K562 (cell line): ENCODE measurements around the gene BAG2. TPM values are rescaled to one million over a fixed set of nuclear protein-coding genes. Genes with fewer than 3 reads are reported as not detected.

Source experiments
- ARID4B ChIP-seq: sonication (generic); formaldehyde crosslinking; IDR thresholded peaks from 2 replicates; pipeline ENCODE4 v1.8.0; 2022; ENCODE audit warnings: mild to moderate bottlenecking, missing genetic modification reagents
- CHD4 ChIP-seq: fragments of 200-600 bp; sonication (generic); IDR thresholded peaks from 3 replicates; pipeline ENCODE4 v1.6.1; 2012; ENCODE audit warnings: low read depth, mild to moderate bottlenecking, mixed read lengths, low read length, inconsistent platforms; ENCODE audit not compliant: insufficient read depth, insufficient replicate concordance, poor library complexity, severe bottlenecking
- DDX20 ChIP-seq: fragments of 450-650 bp; IDR thresholded peaks from 2 replicates; pipeline ENCODE4 v1.6.1; 2016; ENCODE audit warnings: missing genetic modification characterization, low read depth, mild to moderate bottlenecking, missing compliant biosample characterization, moderate library complexity
- HNRNPH1 ChIP-seq: fragments of 200-400 bp; formaldehyde crosslinking; optimal IDR thresholded peaks from 2 replicates; pipeline ENCODE3; 2017; ENCODE audit warnings: low read depth, mild to moderate bottlenecking, low read length, moderate library complexity
- PHTF2 ChIP-seq: fragments of 250-450 bp; sonication (Bioruptor Pico); IDR thresholded peaks from 2 replicates; pipeline ENCODE4 v1.5.0; 2021; ENCODE audit warnings: mild to moderate bottlenecking
- RBM14 ChIP-seq: fragments of 200-400 bp; formaldehyde crosslinking; IDR thresholded peaks from 2 replicates; pipeline ENCODE4 v1.6.1; 2018; ENCODE audit warnings: low read depth, mild to moderate bottlenecking, low read length, moderate library complexity, borderline replicate concordance; ENCODE audit not compliant: insufficient read depth
- SMARCC2 ChIP-seq: fragments of 450-650 bp; IDR thresholded peaks from 2 replicates; pipeline ENCODE4 v1.6.1; 2017; ENCODE audit warnings: antibody characterized with exemption, moderate library complexity, mild to moderate bottlenecking, low read depth
- SUPT5H ChIP-seq: fragments of 450-650 bp; IDR thresholded peaks from 2 replicates; pipeline ENCODE4 v1.6.1; 2016
- THRA ChIP-seq: fragments of 450-650 bp; IDR thresholded peaks from 2 replicates; pipeline ENCODE4 v1.6.1; 2017; ENCODE audit warnings: mild to moderate bottlenecking, moderate library complexity
- ZNF263 ChIP-seq: sonication (generic); formaldehyde crosslinking; IDR thresholded peaks from 2 replicates; pipeline ENCODE4 v1.8.0; 2022; ENCODE audit warnings: mild to moderate bottlenecking, missing genetic modification reagents, borderline replicate concordance
- ZNF445 ChIP-seq: fragments of 250-450 bp; sonication (Bioruptor Pico); IDR thresholded peaks from 2 replicates; pipeline ENCODE4 v1.4.0; 2020; ENCODE audit warnings: low read depth, mild to moderate bottlenecking, moderate library complexity
- polyA plus RNA-seq, 8 experiments: library from polyadenylated mRNA; depleted of rRNA in 4 of 8; stranded (reverse) in 5 of 8; unstranded in 3 of 8; fragments of >200 nt; fragmentation: Nextera tagmentation in 2 of 8; fragmentation: Illumina TruSeq in 1 of 8; extraction: Ambion mirVana in 2 of 8; extraction: Trizol in 1 of 8; gene quantifications; 2 replicates each; pipeline versions ENCODE4 v1.2.1 to v1.2.3, GENCODE V29; 2011 to 2014; ENCODE audit warnings: inconsistent platforms in 1 of 8, missing spikeins in 1 of 8
- total RNA-seq, 7 experiments: library from RNA; depleted of rRNA in 6 of 7; stranded (reverse); fragments of >200 nt in 6 of 7; fragmentation: Illumina TruSeq in 2 of 7; extraction: Trizol in 2 of 7; gene quantifications; 2 replicates each; pipeline versions ENCODE4 v1.2.1 to v1.2.3, GENCODE V29; 2011 to 2021; ENCODE audit warnings: low replicate concordance in 1 of 7
- TF ChIP-seq, protein P1 (sequence below): IDR thresholded peaks from 3 replicates; pipeline ENCODE4 v1.6.1; 2011; ENCODE audit warnings: borderline replicate concordance, mild to moderate bottlenecking, moderate library complexity; ENCODE audit not compliant: insufficient read length; ENCODE audit errors: extremely low read depth

The BAG2 gene
- total and polyA plus RNA-seq, 9 of the 15 experiments (the other 6 are each of a cell fraction or from before 2014, with no cell fraction given), result 12.8 to 20.7 (median 17.6) TPM

DNA sequence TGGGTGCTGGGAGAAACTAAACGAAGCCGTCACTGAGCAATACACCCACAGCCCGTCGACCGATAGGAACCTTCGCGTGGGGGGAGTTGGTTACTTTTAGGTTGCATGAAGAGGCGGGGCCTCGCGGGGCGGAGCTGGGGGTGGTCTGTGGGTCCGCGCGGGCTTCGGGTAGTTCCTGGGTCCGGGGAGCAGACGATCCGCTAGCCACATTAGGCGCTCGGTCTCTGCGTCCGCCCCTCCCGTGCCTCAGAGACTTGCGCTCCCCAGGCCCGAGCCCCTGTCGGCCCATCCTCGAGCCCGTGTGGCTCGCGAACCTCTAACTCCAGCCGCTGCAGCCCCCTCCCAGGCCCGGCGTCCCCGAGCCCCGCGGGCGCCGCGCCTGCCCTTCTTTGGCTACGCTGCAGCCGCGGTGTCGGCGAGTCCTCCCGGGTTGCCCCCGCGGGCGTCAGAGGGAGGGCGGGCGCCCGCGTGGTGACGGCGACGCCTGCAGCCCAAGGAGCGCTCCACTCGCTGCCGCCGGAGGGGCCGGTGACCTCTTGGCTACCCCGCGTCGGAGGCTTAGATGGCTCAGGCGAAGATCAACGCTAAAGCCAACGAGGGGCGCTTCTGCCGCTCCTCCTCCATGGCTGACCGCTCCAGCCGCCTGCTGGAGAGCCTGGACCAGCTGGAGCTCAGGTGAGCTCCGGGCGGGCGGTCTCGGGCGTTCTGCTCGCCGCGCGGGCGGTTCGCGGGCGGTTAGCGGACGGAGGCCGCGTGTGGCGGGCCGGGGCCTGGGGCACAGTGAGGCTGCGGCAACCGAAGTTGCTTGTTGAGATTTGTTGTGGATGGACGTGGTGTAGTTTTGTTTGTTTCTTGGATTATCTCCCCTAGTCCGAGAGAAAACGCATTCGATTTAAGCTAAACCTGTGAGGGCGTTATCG lies at the start of gene BAG2 (continued):
- TF ChIP-seq RBM14, result no peak
- TF ChIP-seq PHTF2 (CRISPR knock-in tag), result no peak
- TF ChIP-seq CHD4, result no peak
- peak; percentile 63 for TF ChIP-seq ZNF263 (CRISPR knock-in tag)
- no peak for TF ChIP-seq DDX20
- no peak for TF ChIP-seq THRA
- TF ChIP-seq HNRNPH1, result no peak
- peak; percentile 93 for TF ChIP-seq SUPT5H
- TF ChIP-seq, protein P1, sequence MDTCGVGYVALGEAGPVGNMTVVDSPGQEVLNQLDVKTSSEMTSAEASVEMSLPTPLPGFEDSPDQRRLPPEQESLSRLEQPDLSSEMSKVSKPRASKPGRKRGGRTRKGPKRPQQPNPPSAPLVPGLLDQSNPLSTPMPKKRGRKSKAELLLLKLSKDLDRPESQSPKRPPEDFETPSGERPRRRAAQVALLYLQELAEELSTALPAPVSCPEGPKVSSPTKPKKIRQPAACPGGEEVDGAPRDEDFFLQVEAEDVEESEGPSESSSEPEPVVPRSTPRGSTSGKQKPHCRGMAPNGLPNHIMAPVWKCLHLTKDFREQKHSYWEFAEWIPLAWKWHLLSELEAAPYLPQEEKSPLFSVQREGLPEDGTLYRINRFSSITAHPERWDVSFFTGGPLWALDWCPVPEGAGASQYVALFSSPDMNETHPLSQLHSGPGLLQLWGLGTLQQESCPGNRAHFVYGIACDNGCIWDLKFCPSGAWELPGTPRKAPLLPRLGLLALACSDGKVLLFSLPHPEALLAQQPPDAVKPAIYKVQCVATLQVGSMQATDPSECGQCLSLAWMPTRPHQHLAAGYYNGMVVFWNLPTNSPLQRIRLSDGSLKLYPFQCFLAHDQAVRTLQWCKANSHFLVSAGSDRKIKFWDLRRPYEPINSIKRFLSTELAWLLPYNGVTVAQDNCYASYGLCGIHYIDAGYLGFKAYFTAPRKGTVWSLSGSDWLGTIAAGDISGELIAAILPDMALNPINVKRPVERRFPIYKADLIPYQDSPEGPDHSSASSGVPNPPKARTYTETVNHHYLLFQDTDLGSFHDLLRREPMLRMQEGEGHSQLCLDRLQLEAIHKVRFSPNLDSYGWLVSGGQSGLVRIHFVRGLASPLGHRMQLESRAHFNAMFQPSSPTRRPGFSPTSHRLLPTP, result no peak
- TF ChIP-seq SMARCC2, result no peak
- TF ChIP-seq ARID4B (CRISPR knock-in tag), result peak; percentile 56
- 0 out of 2 replicates have a peak, but pooled peaks have one; percentile 61 for TF ChIP-seq ZNF445
